Transverse colon (tissue), 3 donors: Measurements from ENCODE around the gene SPATA6L.

Experiments
- CTCF ChIP-seq, 5 experiments: fragments of 200-600 bp in 3 of 5; fragments of 450-650 bp in 2 of 5; sonication (generic) in 3 of 5; IDR thresholded peaks; 1 replicate in 2 of 5; 2 replicates in 3 of 5; pipeline ENCODE4 v1.5.1; 2016 to 2017; ENCODE audit warnings: antibody characterized with exemption in 5 of 5, inconsistent platforms in 3 of 5, mild to moderate bottlenecking in 2 of 5, moderate library complexity in 1 of 5
- POLR2A ChIP-seq: fragments of 450-650 bp; IDR thresholded peaks from one replicate; pipeline ENCODE4 v1.6.1; 2016; ENCODE audit warnings: antibody characterized with exemption, mild to moderate bottlenecking, moderate library complexity

- TF ChIP-seq CTCF (IDR thresholded peaks at IDR 0.05) (no peak), POLR2A (no peak)
Observed at GRCh38 chr9:4671737-4672136, 5.5 kb upstream of the SPATA6L start.
